DOHH2 (cell line): ENCODE measurements around the gene CCDC146.

Experiments
- CTCF ChIP-seq: fragments of 200-600 bp; sonication (generic); IDR thresholded peaks from one replicate; pipeline ENCODE4 v1.5.1; 2014; ENCODE audit warnings: antibody characterized with exemption, mild to moderate bottlenecking, low read depth, low read length; ENCODE audit not compliant: poor library complexity, severe bottlenecking
- EZH2phosphoT487 ChIP-seq: fragments of 200-600 bp; sonication (generic); IDR thresholded peaks from 2 replicates; pipeline ENCODE4 v1.6.1; 2017; ENCODE audit warnings: borderline replicate concordance, mild to moderate bottlenecking, antibody characterized with exemption, low read length, moderate library complexity, mixed read lengths

GRCh38 chr7:77254915-77255314 is 132.5 kb downstream of the CCDC146 start:
- TF ChIP-seq CTCF (no peak), EZH2phosphoT487 (no peak)
